K562 (cell line): ENCODE data around the gene TMEM107. TPM values are rescaled to one million over a fixed set of nuclear protein-coding genes. Genes with fewer than 3 reads are reported as not detected.

Experiments used
- BRD4 ChIP-seq: fragments of 200-600 bp; sonication (generic); IDR thresholded peaks from 2 replicates; pipeline ENCODE4 v1.6.1; 2017; ENCODE audit warnings: inconsistent platforms
- ELF4 ChIP-seq: fragments of 450-650 bp; formaldehyde crosslinking; IDR thresholded peaks from 2 replicates; pipeline ENCODE4 v1.4.0; 2022; ENCODE audit warnings: missing genetic modification characterization
- EP300 ChIP-seq: IDR thresholded peaks from 2 replicates; pipeline ENCODE4 v1.6.1; 2012; ENCODE audit warnings: low read length, improper control_type of control experiment
- FOXA1 ChIP-seq: fragments of 450-650 bp; IDR thresholded peaks from 2 replicates; pipeline ENCODE4 v1.6.1; 2016; ENCODE audit warnings: mild to moderate bottlenecking, borderline replicate concordance
- FUS ChIP-seq: fragments of 200-400 bp; formaldehyde crosslinking; optimal IDR thresholded peaks from 2 replicates; pipeline ENCODE3; 2017; ENCODE audit warnings: low read depth, low read length
- GABPB1 ChIP-seq: sonication (generic); formaldehyde crosslinking; IDR thresholded peaks from 2 replicates; pipeline ENCODE4 v1.8.0; 2022; ENCODE audit warnings: mild to moderate bottlenecking, missing genetic modification reagents
- GABPB2 ChIP-seq: fragments of 250-450 bp; sonication (Bioruptor Pico); conservative IDR thresholded peaks from 2 replicates; pipeline ENCODE4 v1.5.1; 2021; ENCODE audit warnings: mild to moderate bottlenecking
- GTF2E2 ChIP-seq: fragments of 200-800 bp; sonication (Bioruptor generic); IDR thresholded peaks from 2 replicates; pipeline ENCODE4 v1.6.1; 2016; ENCODE audit warnings: missing genetic modification characterization, missing compliant biosample characterization
- HIVEP1 ChIP-seq: fragments of 250-450 bp; sonication (Bioruptor Pico); IDR thresholded peaks from 2 replicates; pipeline ENCODE4 v1.4.0; 2020; ENCODE audit warnings: mild to moderate bottlenecking
- HNRNPLL ChIP-seq: fragments of 200-400 bp; formaldehyde crosslinking; IDR thresholded peaks from 2 replicates; pipeline ENCODE4 v1.6.1; 2017; ENCODE audit warnings: low read length, low read depth, mild to moderate bottlenecking; ENCODE audit not compliant: poor library complexity, severe bottlenecking
- KDM2B ChIP-seq: fragments of 250-450 bp; sonication (Bioruptor Pico); IDR thresholded peaks from 2 replicates; pipeline ENCODE4 v1.8.0; 2021; ENCODE audit warnings: mild to moderate bottlenecking, moderate library complexity
- KLF6 ChIP-seq: fragments of 250-450 bp; sonication (Bioruptor Pico); IDR thresholded peaks from 2 replicates; pipeline ENCODE4 v1.4.0; 2020; ENCODE audit warnings: mild to moderate bottlenecking, moderate library complexity, borderline replicate concordance
- MAZ ChIP-seq, 2 experiments: fragments of 450-650 bp in 1 of 2; sonication (generic) in 1 of 2; formaldehyde crosslinking; IDR thresholded peaks in 1 of 2; conservative IDR thresholded peaks in 1 of 2; 2 replicates each; pipeline versions ENCODE4 v1.4.0 to v1.5.0; 2020; ENCODE audit warnings: mild to moderate bottlenecking in 1 of 2, missing genetic modification reagents in 1 of 2
- NCOA1 ChIP-seq: fragments of 450-650 bp; IDR thresholded peaks from 2 replicates; pipeline ENCODE4 v1.6.1; 2016; ENCODE audit warnings: low read depth
- RBM22 ChIP-seq: fragments of 200-400 bp; formaldehyde crosslinking; IDR thresholded peaks from 2 replicates; pipeline ENCODE4 v1.6.1; 2018; ENCODE audit warnings: low read length, low read depth; ENCODE audit not compliant: poor library complexity, severe bottlenecking
- RBM25 ChIP-seq: fragments of 200-400 bp; formaldehyde crosslinking; IDR thresholded peaks from 2 replicates; pipeline ENCODE4 v1.6.1; 2018; ENCODE audit warnings: low read length, low read depth, moderate library complexity; ENCODE audit not compliant: severe bottlenecking
- TARDBP ChIP-seq: fragments of 450-650 bp; IDR thresholded peaks from 2 replicates; pipeline ENCODE4 v1.6.1; 2016
- TCFL5 ChIP-seq: fragments of 250-450 bp; sonication (Bioruptor Pico); conservative IDR thresholded peaks from 2 replicates; pipeline ENCODE4 v1.6.1; 2021; ENCODE audit warnings: mild to moderate bottlenecking, moderate library complexity, matching md5 sums
- UBTF ChIP-seq, 2 experiments: IDR thresholded peaks; 2 replicates each; pipeline ENCODE4 v1.6.1; 2012; ENCODE audit warnings: improper control_type of control experiment in 2 of 2, low read depth in 2 of 2, low read length in 2 of 2, borderline replicate concordance in 1 of 2
- ZBTB12 ChIP-seq: fragments of 250-450 bp; sonication (Bioruptor Pico); IDR thresholded peaks from 2 replicates; pipeline ENCODE4 v1.4.0; 2020
- ZEB2 ChIP-seq: fragments of 450-650 bp; IDR thresholded peaks from 2 replicates; pipeline ENCODE4 v1.6.1; 2016
- ZKSCAN3 ChIP-seq: fragments of 250-450 bp; sonication (Bioruptor Pico); IDR thresholded peaks from 2 replicates; pipeline ENCODE4 v1.4.0; 2020
- ZNF354B ChIP-seq: fragments of 250-450 bp; sonication (Bioruptor Pico); IDR thresholded peaks from 2 replicates; pipeline ENCODE4 v1.4.0; 2020
- ZNF644 ChIP-seq: fragments of 200-800 bp; sonication (Bioruptor generic); IDR thresholded peaks from 2 replicates; pipeline ENCODE4 v1.6.1; 2016; ENCODE audit warnings: low read depth, missing genetic modification characterization, missing compliant biosample characterization
- ZNF830 ChIP-seq: fragments of 250-450 bp; sonication (Bioruptor Pico); IDR thresholded peaks from 2 replicates; pipeline ENCODE4 v1.5.0; 2021; ENCODE audit warnings: mild to moderate bottlenecking
- polyA plus RNA-seq, 8 experiments: library from polyadenylated mRNA; depleted of rRNA in 4 of 8; stranded (reverse) in 5 of 8; unstranded in 3 of 8; fragments of >200 nt; fragmentation: Nextera tagmentation in 2 of 8; fragmentation: Illumina TruSeq in 1 of 8; extraction: Ambion mirVana in 2 of 8; extraction: Trizol in 1 of 8; gene quantifications; 2 replicates each; pipeline versions ENCODE4 v1.2.1 to v1.2.3, GENCODE V29; 2011 to 2014; ENCODE audit warnings: inconsistent platforms in 1 of 8, missing spikeins in 1 of 8
- total RNA-seq, 7 experiments: library from RNA; depleted of rRNA in 6 of 7; stranded (reverse); fragments of >200 nt in 6 of 7; fragmentation: Illumina TruSeq in 2 of 7; extraction: Trizol in 2 of 7; gene quantifications; 2 replicates each; pipeline versions ENCODE4 v1.2.1 to v1.2.3, GENCODE V29; 2011 to 2021; ENCODE audit warnings: low replicate concordance in 1 of 7
- TF ChIP-seq, protein P1 (sequence below): IDR thresholded peaks from 2 replicates; pipeline ENCODE4 v1.6.1; 2014; ENCODE audit warnings: antibody characterized with exemption

TMEM107 gene
- total and polyA plus RNA-seq, 9 of the 15 experiments (the other 6 are each of a cell fraction or from before 2014, with no cell fraction given), result 7.1 to 26.2 (median 16.9) TPM

DNA sequence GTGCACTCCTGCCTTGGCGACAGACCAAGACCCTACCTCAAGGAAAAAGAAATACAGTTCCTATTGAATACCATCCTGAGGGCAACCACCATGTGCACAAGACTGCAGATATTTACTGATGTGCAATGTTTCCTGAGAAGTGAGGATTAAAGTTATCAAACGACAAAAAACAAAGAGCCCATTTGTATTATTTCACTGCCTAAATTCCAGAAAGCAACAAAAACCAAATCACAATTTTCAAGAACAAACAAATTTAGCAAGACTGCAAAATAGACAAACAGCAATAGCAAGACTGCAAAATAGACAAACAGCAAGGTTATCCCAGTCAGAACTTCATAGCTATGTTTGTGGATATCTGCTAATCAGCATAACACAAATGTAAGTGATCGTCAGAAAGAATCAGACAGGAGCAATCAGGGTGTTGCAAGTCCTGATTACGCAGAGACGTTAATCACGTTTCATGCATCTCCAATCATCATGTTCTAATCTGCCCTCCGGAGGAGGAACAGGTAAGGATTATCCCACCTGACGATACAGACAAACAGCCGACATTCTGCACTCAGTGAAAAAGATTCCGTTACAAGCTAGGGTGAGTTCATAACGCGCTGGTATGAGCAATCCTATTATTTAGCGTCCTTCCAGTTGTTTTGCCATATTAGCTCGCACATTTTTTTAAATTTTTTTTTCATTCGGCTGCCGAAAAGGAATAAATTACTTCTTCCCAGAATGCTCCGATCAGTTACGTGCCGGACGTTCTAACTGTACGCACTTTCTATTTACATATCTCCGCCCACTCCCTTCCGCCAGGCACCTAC is 2.9 kb downstream of the TMEM107 start (continued):
- TF ChIP-seq, protein P1, sequence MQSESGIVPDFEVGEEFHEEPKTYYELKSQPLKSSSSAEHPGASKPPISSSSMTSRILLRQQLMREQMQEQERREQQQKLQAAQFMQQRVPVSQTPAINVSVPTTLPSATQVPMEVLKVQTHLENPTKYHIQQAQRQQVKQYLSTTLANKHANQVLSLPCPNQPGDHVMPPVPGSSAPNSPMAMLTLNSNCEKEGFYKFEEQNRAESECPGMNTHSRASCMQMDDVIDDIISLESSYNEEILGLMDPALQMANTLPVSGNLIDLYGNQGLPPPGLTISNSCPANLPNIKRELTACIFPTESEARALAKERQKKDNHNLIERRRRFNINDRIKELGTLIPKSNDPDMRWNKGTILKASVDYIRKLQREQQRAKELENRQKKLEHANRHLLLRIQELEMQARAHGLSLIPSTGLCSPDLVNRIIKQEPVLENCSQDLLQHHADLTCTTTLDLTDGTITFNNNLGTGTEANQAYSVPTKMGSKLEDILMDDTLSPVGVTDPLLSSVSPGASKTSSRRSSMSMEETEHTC, result no peak
- peak; percentile 18 for TF ChIP-seq FUS
- TF ChIP-seq KLF6 (CRISPR knock-in tag), result peak; percentile 5; the same call in 1 of the 2 replicates
- no peak for TF ChIP-seq ZKSCAN3 (CRISPR knock-in tag)
- TF ChIP-seq ELF4, result peak; percentile 100
- peak; percentile 86; the same call in 1 of the 2 replicates for TF ChIP-seq BRD4
- TF ChIP-seq UBTF (IDR thresholded peaks at IDR 0.05; ENCODE audit: borderline replicate concordance in 1 of 2, low read depth in 2 of 2, low read length in 2 of 2), result no peak
- peak; percentile 77 for TF ChIP-seq TCFL5 (CRISPR knock-in tag)
- TF ChIP-seq GABPB1 (CRISPR knock-in tag), result peak; percentile 65; the same call in 1 of the 2 replicates
- TF ChIP-seq FOXA1, result no peak
- TF ChIP-seq ZNF354B (CRISPR knock-in tag), result peak; percentile 81
- TF ChIP-seq RBM25, result peak; percentile 21
- no peak for TF ChIP-seq KDM2B (CRISPR knock-in tag)
- TF ChIP-seq MAZ (CRISPR knock-in tag; conservative IDR thresholded peaks at IDR 0.05 in 1 of 2, IDR thresholded peaks at IDR 0.05 in 1 of 2), result peak; percentile 72 to 94
- TF ChIP-seq ZBTB12, result no peak; the same call in none of the 2 replicates
- TF ChIP-seq HNRNPLL, result peak; percentile 81
- TF ChIP-seq HIVEP1 (CRISPR knock-in tag), result peak; percentile 80; the same call in 1 of the 2 replicates
- peak; percentile 84 for TF ChIP-seq NCOA1
- peak; percentile 94 for TF ChIP-seq GABPB2
- TF ChIP-seq TARDBP, result 0 out of 2 replicates have a peak, but pooled peaks have one; percentile 49
- peak; percentile 49 for TF ChIP-seq RBM22
- TF ChIP-seq ZEB2, result peak; percentile 100
- peak; percentile 72; the same call in 1 of the 2 replicates for TF ChIP-seq ZNF644 (tag)
- peak; percentile 100 for TF ChIP-seq GTF2E2
- TF ChIP-seq ZNF830 (CRISPR knock-in tag), result peak; percentile 97
- peak; percentile 70 for TF ChIP-seq EP300
